BLaER1 treated with 17β-estradiol and CSF1 and Interleukin-3, amounts not matched to agents 10 nM and 100 nM (cell line): ENCODE results near the gene RAB10.
"Not testable (repeated sequence)": the region's sequence is repeated elsewhere in the genome, so short reads cannot be mapped to it uniquely, and the experiment has no call there.

Experiments
- H3K27ac ChIP-seq, 11 experiments: shearing (Covaris generic); formaldehyde crosslinking; 2 replicates each; pipeline ENCODE4 v1.8.1; 2022
- H3K27me3 ChIP-seq, 11 experiments: shearing (Covaris generic); formaldehyde crosslinking; 2 replicates each; pipeline ENCODE4 v1.8.1; 2022
- H3K36me3 ChIP-seq, 11 experiments: shearing (Covaris generic); formaldehyde crosslinking; 2 replicates each; pipeline ENCODE4 v1.8.1; 2022
- H3K4me1 ChIP-seq, 10 experiments: shearing (Covaris generic); formaldehyde crosslinking; 2 replicates each; pipeline ENCODE4 v1.8.1; 2022
- H3K4me2 ChIP-seq, 11 experiments: shearing (Covaris generic); formaldehyde crosslinking; 2 replicates each; pipeline ENCODE4 v1.8.1; 2022
- H3K4me3 ChIP-seq, 10 experiments: shearing (Covaris generic); formaldehyde crosslinking; 2 replicates each; pipeline ENCODE4 v1.8.1; 2022
- H3K9ac ChIP-seq, 11 experiments: shearing (Covaris generic); formaldehyde crosslinking; 2 replicates each; pipeline ENCODE4 v1.8.1; 2022
- H3K9me3 ChIP-seq, 11 experiments: shearing (Covaris generic); formaldehyde crosslinking; replicated peaks in 1 of 11; 2 replicates each; pipeline ENCODE4 v1.8.1; 2022
- H4K20me1 ChIP-seq, 11 experiments: shearing (Covaris generic); formaldehyde crosslinking; 2 replicates each; pipeline ENCODE4 v1.8.1; 2022
- Cebpa-rat ChIP-seq, 11 experiments: shearing (Covaris generic); IDR thresholded peaks; 2 replicates each; pipeline ENCODE4 v1.8.1; 2022

The RAB10 gene

GRCh38 chr2:26150243-26150642 is 116.4 kb downstream of the RAB10 start:
- Histone ChIP-seq H3K27me3 (no peaks in the 10 kb centered on the region), H3K4me2 (no peak overlapping the region), H3K9me3 (peaks cover 7 to 23% (median 13%) of the 10 kb centered on the region in 11 experiments; a peak in 20 of 22 replicates), H4K20me1 (no peaks in the 10 kb centered on the region; a peak in 1 of 22 replicates), H3K4me3 (no peak overlapping the region), H3K9ac (no peak overlapping the region), H3K36me3 (no peaks in the 10 kb centered on the region), H3K4me1 (no peaks in the 10 kb centered on the region), H3K27ac (no peak overlapping the region)
- TF ChIP-seq Cebpa-rat (IDR thresholded peaks at IDR 0.05): no peak

- no peak overlapping the region for H3K4me2 ChIP-seq
- H3K9ac ChIP-seq: no peak overlapping the region
- TF ChIP-seq Cebpa-rat (IDR thresholded peaks at IDR 0.05): 0 out of 22 replicates have a peak, but pooled peaks of 1 of the 11 experiments have one; percentile 25
- no peaks in the 10 kb centered on the region for H3K36me3 ChIP-seq
- H3K27ac ChIP-seq: no peak overlapping the region
- H4K20me1 ChIP-seq: no peaks in the 10 kb centered on the region
- no peak overlapping the region for H3K4me3 ChIP-seq
- no peaks in the 10 kb centered on the region for H3K4me1 ChIP-seq
- peaks cover 7 to 23% (median 14%) of the 10 kb centered on the region in 11 experiments; a peak in 20 of 22 replicates for H3K9me3 ChIP-seq
- no peaks in the 10 kb centered on the region for H3K27me3 ChIP-seq
These were observed 123.7 kb downstream of the RAB10 start for GRCh38 chr2:26157580-26157979.

- H3K27ac ChIP-seq: no peak overlapping the region
- H3K36me3 ChIP-seq: no peaks in the 10 kb centered on the region
- no peaks in the 10 kb centered on the region for H4K20me1 ChIP-seq
- peaks cover 0 to 3% (median 0%) of the 10 kb centered on the region in 11 experiments; a peak in 1 of 22 replicates for H3K9me3 ChIP-seq
- H3K4me2 ChIP-seq: no peak overlapping the region
- no peak overlapping the region for H3K9ac ChIP-seq
- no peak for TF ChIP-seq Cebpa-rat (IDR thresholded peaks at IDR 0.05)
- H3K27me3 ChIP-seq: no peaks in the 10 kb centered on the region
- H3K4me1 ChIP-seq: no peaks in the 10 kb centered on the region
- no peak overlapping the region for H3K4me3 ChIP-seq
These were observed 128.0 kb downstream of the RAB10 start for GRCh38 chr2:26161926-26162325.

GRCh38 chr2:26162963-26163362 is 129.1 kb downstream of the RAB10 start:
- H3K27ac ChIP-seq: no peak overlapping the region

GRCh38 chr2:26164231-26164630 is 130.3 kb downstream of the RAB10 start:
- H3K27me3 ChIP-seq: peaks cover 0 to 2% (median 0%) of the 10 kb centered on the region in 11 experiments; a peak in 3 of 22 replicates
- H3K27ac ChIP-seq: no peak overlapping the region
- no peaks in the 10 kb centered on the region for H3K36me3 ChIP-seq
- no peak overlapping the region for H3K4me3 ChIP-seq
- H3K9me3 ChIP-seq: 0 out of 22 replicates have a peak, but pooled peaks cover 0 to 3% (median 0%) of the 10 kb centered on the region in 11 experiments
- H3K4me1 ChIP-seq: no peaks in the 10 kb centered on the region
- no peak for TF ChIP-seq Cebpa-rat (IDR thresholded peaks at IDR 0.05)
- no peak overlapping the region for H3K9ac ChIP-seq
- no peak overlapping the region for H3K4me2 ChIP-seq
- H4K20me1 ChIP-seq: peaks cover 0 to 2% (median 0%) of the 10 kb centered on the region in 11 experiments; a peak in 1 of 22 replicates

More at GRCh38 chr2:26162963-26163362, 129.1 kb downstream of the RAB10 start:
- no peak overlapping the region for H3K9ac ChIP-seq
- H4K20me1 ChIP-seq: no peaks in the 10 kb centered on the region
- no peak for TF ChIP-seq Cebpa-rat (IDR thresholded peaks at IDR 0.05)
- H3K4me2 ChIP-seq: no peak overlapping the region
- no peaks in the 10 kb centered on the region for H3K36me3 ChIP-seq
- H3K4me1 ChIP-seq: no peaks in the 10 kb centered on the region
- H3K4me3 ChIP-seq: no peak overlapping the region
- no peaks in the 10 kb centered on the region for H3K27me3 ChIP-seq
- 0 out of 22 replicates have a peak, but pooled peaks cover 0 to 3% (median 0%) of the 10 kb centered on the region in 11 experiments for H3K9me3 ChIP-seq

- TF ChIP-seq Cebpa-rat (IDR thresholded peaks at IDR 0.05): no peak
- no peak overlapping the region for H3K4me2 ChIP-seq
- H4K20me1 ChIP-seq: peaks cover 0 to 7% (median 0%) of the 10 kb centered on the region in 11 experiments; a peak in 1 of 22 replicates
- peaks cover 0 to 7% (median 1%) of the 10 kb centered on the region in 11 experiments; a peak in 9 of 22 replicates for H3K27me3 ChIP-seq
- no peaks in the 10 kb centered on the region for H3K4me1 ChIP-seq
- H3K27ac ChIP-seq: no peak overlapping the region
- no peak overlapping the region for H3K4me3 ChIP-seq
- no peaks in the 10 kb centered on the region for H3K36me3 ChIP-seq
- H3K9ac ChIP-seq: no peak overlapping the region
- H3K9me3 ChIP-seq: 0 out of 22 replicates have a peak, but pooled peaks cover 0 to 3% (median 0%) of the 10 kb centered on the region in 11 experiments
These were observed 130.8 kb downstream of the RAB10 start for GRCh38 chr2:26164641-26165211.

GRCh38 chr2:26165403-26165802 is 131.5 kb downstream of the RAB10 start:
- Histone ChIP-seq H4K20me1 (peaks cover 0 to 11% (median 0%) of the 10 kb centered on the region in 11 experiments; a peak in 1 of 22 replicates), H3K36me3 (no peaks in the 10 kb centered on the region)
- TF ChIP-seq Cebpa-rat (IDR thresholded peaks at IDR 0.05): no peak

GRCh38 chr2:26166541-26166940 is 132.7 kb downstream of the RAB10 start:
- H3K9ac ChIP-seq, H3K9me3 ChIP-seq, H3K4me1 ChIP-seq, H3K36me3 ChIP-seq, H3K27ac ChIP-seq, H3K4me2 ChIP-seq, H3K4me3 ChIP-seq: not testable (repeated sequence)
- H3K27me3 ChIP-seq: peaks cover 3 to 25% (median 19%) of the 10 kb centered on the region in 11 experiments
- peaks cover 0 to 11% (median 0%) of the 10 kb centered on the region in 11 experiments; a peak in 2 of 22 replicates for H4K20me1 ChIP-seq

More at GRCh38 chr2:26165403-26165802, 131.5 kb downstream of the RAB10 start:
- Histone ChIP-seq H3K27me3 (peaks cover 0 to 13% (median 8%) of the 10 kb centered on the region in 11 experiments; a peak in 12 of 22 replicates), H3K4me2 (no peak overlapping the region), H3K27ac (no peak overlapping the region), H3K9ac (no peak overlapping the region), H3K4me1 (no peaks in the 10 kb centered on the region), H3K4me3 (no peak overlapping the region), H3K9me3 (0 out of 22 replicates have a peak, but pooled peaks cover 0 to 3% (median 0%) of the 10 kb centered on the region in 11 experiments)

GRCh38 chr2:26168785-26169184 is 134.9 kb downstream of the RAB10 start:
- peaks cover 0 to 4% (median 0%) of the 10 kb centered on the region in 10 experiments; a peak in 3 of 20 replicates for H3K4me1 ChIP-seq

More at GRCh38 chr2:26168785-26169184, 134.9 kb downstream of the RAB10 start:
- Histone ChIP-seq H3K27me3 (peaks cover 22 to 45% (median 39%) of the 10 kb centered on the region in 11 experiments), H3K9ac (no peak overlapping the region), H3K27ac (no peak overlapping the region), H4K20me1 (peaks cover 0 to 11% (median 0%) of the 10 kb centered on the region in 11 experiments; a peak in 2 of 22 replicates), H3K4me2 (no peak overlapping the region), H3K9me3 (peaks cover 0 to 10% (median 0%) of the 10 kb centered on the region in 11 experiments; a peak in 3 of 22 replicates), H3K36me3 (no peaks in the 10 kb centered on the region), H3K4me3 (no peak overlapping the region)
- no peak for TF ChIP-seq Cebpa-rat (IDR thresholded peaks at IDR 0.05)
